GM21825 (cell line): ENCODE results near the gene INIP.
"Not testable (repeated sequence)": the region's sequence is repeated elsewhere in the genome, so short reads cannot be mapped to it uniquely, and the experiment has no call there.

Experiments
- ATAC-seq: cut with Tn5 transposase; IDR thresholded peaks from one replicate; pipeline ENCODE4 v1.9.1; 2021; ENCODE audit warnings: mild to moderate bottlenecking, moderate library complexity; ENCODE audit not compliant: unreplicated experiment

INIP gene

DNA sequence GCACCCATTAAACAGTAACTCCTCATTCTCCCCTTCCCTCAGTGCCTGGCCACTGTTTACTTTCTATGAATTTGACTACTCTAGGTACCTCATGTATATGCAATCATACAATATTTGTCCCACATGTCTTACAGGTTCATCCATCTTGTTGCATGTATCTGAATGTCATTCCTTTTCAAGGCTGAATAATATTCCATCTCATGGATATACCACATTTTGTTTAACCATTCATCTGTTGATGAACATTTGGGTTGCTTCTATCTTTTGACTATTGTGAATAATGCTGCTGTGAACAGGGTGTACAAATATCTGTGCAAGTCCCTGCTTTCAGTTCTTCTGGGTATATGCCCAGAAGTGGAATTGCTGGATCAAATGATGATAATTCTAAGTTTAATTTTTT lies 40.9 kb downstream of the INIP start:
- ATAC-seq, result no peak

DNA sequence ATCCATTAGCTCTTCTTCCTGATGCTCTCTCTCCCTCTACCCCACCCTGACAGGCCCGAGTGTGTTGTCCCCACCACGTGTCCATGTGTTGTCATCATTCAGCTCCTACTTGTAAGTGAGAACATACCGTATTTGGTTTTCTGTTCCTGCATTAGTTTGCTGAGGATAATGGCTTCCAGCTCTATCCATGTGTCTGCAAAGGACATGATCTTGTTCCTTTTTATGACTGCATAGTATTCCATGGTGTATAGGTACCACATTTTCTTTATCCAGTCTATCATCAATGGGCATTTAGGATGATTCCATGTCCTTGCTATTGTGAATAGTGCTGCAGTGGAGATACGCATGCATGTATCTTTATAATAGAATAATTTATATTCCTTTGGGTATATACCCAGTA lies 44.7 kb downstream of the INIP start:
- ATAC-seq, result not testable (repeated sequence)

DNA sequence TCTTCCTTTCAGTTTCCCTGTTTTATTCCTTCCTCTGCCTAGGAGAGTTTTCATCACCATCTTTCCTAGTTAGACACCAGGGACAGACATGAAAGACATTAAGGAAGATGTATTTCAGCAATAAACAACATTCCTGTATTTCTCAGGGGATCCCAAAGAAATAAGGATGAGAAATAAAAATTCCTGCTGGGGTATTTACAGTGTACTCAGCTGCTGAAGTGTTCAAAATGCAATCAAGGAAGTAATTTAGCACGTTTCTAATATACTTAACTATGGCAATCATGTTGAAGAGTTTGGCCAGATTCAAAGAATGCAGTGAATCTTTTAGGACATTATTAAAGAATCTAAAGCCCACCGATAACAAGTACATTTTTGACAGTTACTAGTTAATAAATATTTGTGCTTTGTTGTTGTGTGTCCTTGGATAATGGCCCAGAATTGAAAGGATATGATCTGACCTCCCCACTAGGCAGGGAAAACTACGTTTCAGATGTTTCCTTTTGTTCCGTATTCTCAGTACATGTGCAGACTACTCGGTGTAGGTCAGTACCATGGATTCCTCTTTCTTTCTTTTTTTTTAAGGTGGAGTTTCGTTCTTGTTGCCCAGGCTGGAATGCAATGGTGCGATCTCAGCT lies 46.8 kb downstream of the INIP start:
- ATAC-seq, result no peak

DNA sequence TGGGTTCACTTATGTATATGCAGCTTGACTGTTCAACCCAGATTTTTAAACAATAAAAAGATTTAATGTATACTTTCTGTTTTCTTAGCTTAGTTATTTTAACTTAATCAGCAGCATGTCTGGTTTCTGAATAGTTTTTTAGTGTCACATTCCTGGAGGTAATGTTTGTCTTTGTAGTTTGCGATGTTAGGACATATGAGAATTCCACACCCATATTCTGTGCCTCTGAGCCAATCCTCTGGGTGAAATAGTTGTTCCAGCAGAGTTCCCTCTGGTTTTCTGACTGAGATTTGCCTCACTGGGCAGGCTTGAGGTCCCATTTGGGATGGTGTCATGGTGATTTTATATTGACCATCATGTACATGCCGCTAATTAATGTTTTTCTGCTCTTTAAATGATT lies 48.6 kb downstream of the INIP start:
- ATAC-seq, result no peak

DNA sequence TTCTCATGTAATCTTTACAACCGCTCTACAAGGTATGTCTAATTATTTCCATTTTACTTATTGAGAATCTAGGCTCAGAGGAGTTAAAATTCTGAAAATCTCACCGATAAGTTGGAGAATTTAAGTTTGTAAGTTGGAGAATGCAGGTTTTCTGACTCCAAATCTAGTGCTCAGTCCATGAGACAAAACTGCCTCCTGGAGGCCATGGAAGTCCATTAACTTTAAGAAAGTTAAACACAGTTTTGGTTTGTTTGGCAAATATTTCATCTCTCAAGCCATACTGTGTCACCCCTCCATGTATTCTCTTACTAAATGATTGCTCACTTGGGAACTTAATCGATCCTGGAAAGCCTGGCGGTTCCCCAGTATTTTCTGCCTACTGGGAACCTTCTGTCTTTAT lies 52.6 kb downstream of the INIP start:
- no peak for ATAC-seq

DNA sequence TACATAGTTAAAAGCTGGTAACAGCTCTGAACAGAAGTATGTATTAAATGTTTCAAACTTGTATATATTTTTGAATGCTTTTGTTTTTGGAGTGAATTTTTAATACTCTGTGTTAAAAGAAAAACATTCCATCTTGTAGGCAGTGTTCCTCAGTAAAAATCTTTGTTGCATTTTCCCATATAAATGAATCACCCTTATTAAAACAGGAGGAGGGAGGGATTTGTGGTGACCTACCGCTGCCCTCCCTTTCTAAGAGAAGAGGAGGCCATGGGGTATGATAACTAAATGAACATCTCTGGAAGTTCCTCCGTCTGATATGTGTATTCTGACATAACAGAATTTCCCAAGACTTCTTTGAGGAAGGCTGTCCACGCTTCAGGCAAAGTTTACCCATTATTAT lies 53.4 kb downstream of the INIP start:
- ATAC-seq, result no peak

DNA sequence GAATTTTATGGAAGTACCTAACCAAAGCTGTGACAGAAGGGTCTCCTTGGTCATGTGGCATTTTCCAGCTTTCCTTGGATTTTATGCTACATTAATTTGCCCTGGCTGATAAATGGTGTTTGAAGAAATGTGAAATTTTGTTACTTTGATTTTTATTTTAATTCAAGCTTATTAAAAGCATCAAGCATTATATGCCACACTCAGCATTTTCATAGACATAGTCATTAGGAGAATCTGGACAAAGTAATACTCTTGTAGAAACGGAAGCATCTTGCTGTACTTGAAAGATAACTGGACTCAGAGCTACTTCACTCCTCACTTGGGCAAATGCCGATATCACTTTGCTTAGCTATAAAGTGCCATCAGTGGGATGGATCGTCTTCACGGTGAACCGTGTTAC lies 54.2 kb downstream of the INIP start:
- ATAC-seq, result no peak

DNA sequence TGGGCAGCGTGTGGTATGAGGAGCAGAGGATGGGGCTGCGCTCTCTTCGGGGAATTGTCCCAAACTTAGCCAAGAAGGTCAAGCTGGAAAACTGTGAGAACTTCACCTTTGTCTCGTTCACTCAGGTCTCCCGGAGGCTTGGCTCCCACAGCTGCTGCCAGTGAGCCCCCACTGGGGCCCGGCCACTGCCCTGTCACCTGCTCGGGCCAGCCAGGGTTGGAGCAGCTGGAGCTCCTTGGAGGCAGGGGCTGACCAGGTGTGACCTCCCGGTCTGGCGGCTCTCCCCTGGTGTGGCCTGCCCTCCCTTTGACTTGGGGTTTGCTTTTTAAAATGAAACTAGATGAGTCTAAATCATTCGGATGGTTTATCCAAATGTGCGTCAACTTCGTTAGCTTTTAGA lies 58.0 kb downstream of the INIP start:
- no peak for ATAC-seq

DNA sequence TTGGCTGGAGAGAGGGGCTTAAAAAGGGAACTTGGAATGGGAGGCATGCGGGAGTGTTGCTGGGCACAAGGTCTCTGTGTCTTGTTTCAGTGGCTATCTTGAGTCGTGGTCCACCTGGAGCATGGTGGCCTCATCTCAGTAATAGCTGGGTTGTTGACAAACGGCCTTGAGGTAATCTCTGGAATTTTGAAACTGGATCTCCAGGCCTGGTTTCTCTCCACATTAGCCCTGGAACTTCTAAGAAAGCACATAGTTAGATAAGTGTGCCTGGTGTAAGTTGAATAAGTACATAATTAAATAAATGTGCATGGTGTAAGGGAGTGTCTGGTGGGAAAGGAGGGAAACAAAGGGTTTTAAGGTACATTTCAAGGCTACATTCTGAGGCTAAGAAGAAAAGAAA lies 62.2 kb downstream of the INIP start:
- ATAC-seq, result no peak

DNA sequence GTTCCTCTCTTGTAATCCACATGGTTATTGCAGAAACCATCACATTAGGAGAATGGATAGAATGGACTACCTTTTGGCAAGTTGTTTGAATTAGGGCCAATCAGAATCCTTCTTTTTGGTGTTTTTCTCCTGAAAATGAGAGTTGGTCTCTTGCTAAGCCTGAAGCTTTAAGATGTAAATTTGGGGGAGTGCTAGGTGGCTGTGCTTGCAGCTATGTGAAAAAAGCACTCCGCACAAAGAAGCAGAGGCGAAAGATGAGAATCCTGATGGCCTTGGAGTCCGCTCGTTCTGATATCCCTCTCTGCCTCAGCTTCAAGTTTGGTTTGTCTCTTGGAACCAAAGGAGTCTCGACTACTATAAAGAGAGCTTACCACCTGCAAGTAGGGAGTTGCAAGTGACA lies 63.6 kb downstream of the INIP start:
- no peak for ATAC-seq

DNA sequence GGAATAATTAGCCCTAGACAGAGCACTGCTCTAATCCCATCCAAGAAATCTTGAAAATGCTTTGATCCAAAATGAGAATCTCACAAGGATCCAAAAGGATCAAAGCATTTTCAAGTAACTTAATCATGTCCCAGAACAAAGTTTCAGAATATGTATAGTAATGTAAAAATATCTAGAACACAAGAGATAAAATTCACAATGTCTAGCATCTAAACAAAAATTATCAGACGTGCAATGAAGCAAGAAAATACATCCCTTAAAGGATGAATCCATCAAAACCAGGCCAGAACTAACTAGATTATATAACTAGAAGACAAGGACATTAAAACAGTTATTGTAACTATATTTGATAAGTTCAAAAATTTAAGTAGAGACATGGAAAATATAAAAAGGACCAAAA lies 69.3 kb downstream of the INIP start:
- ATAC-seq, result no peak

DNA sequence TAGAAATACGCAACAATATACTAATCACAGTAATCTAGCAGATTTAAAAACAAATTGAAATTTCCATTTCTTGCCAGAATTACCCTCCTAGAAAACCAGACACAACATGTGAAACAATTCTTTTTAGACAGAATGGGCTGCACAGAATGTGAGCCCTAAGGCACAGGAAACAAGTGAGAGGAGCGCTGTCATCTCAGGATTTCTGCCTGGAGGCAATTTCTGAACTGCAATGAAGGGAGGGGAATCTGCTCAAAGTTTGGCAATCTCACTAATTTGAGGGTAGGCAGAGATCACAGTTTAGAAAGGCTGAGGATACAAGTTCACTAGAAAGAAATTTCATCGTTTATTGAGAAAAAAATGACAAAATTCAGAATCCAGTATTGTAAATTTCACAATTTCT lies 70.3 kb downstream of the INIP start:
- ATAC-seq, result no peak

DNA sequence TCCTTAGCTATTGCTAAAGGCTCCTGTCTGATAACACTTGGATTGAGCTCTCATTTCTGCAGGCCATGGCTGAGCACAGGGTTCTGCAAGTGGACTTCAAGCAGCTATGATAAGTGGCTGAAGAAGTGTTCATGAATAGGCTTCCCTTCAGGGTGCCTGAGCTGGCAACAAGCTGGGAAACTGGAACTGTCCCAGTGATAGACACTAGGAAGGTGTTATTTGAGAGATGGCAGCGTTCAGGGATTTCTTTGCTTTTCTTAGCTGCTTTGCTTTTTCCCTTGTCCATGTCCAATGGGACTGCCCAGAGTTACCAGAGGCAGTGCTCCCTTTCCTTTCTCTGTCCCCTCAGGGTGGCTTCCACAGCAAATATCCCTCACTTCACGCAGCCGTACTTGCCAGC lies 75.8 kb downstream of the INIP start:
- ATAC-seq, result no peak

DNA sequence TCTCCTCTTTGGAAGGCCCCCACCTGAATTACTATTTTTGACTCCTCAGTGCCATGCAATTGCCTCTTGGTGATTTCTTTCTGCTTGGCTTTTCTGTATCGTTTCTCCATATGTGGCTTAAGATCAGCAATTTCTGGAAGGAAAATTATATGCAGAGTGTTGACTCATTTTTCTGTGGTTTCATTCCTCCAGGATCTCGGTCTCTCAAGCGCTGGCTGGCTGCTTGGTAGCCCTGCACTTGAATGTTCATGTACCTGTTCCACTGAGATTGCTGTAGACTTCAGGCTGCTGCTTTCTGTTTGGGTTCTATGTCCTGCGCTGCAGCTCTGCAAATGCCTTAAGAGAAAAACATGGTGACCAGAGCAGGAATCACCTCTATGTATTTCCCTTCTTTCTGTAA lies 77.6 kb downstream of the INIP start:
- no peak for ATAC-seq
